Measurements from ENCODE around the gene FXR1.
"Not testable (repeated sequence)": the region's sequence is repeated elsewhere in the genome, so short reads cannot be mapped to it uniquely, and the experiment has no call there.

Gene FXR1

GRCh38 chr3:180940826-180941225 lies 28.4 kb downstream of the FXR1 start:
- no peak for DNase-seq

GRCh38 chr3:180947761-180948390 lies 35.4 kb downstream of the FXR1 start:
- no peak for DNase-seq

GRCh38 chr3:180959691-180960090 lies 47.2 kb downstream of the FXR1 start:
- DNase-seq, result no peak

GRCh38 chr3:180961087-180961486 lies 48.6 kb downstream of the FXR1 start:
- DNase-seq, result no peak

GRCh38 chr3:180961552-180961951 lies 49.1 kb downstream of the FXR1 start:
- no peak for DNase-seq

GRCh38 chr3:180962530-180962929 lies 50.1 kb downstream of the FXR1 start:
- no peak for DNase-seq

- no peak for DNase-seq
Measured at GRCh38 chr3:180970931-180971330, 58.5 kb downstream of the FXR1 start.

- DNase-seq, result no peak
Measured at GRCh38 chr3:180973543-180973942, 61.1 kb downstream of the FXR1 start.

- no peak for DNase-seq
Measured at GRCh38 chr3:180974286-180974685, 61.8 kb downstream of the FXR1 start.

GRCh38 chr3:180977498-180977897 lies 65.0 kb downstream of the FXR1 start:
- DNase-seq, result no peak

- no peak for DNase-seq
Measured at GRCh38 chr3:180979961-180980360, 67.5 kb downstream of the FXR1 start.

- DNase-seq, result no peak
Measured at GRCh38 chr3:180980611-180981010, 68.1 kb downstream of the FXR1 start.

GRCh38 chr3:180981912-180982311 lies 69.4 kb downstream of the FXR1 start:
- DNase-seq, result no peak

GRCh38 chr3:180983136-180983535 lies 70.7 kb downstream of the FXR1 start:
- no peak for DNase-seq

- DNase-seq, result not testable (repeated sequence)
Measured at GRCh38 chr3:180986366-180986765, 73.9 kb downstream of the FXR1 start.

GRCh38 chr3:180987344-180987743 lies 74.9 kb downstream of the FXR1 start:
- no peak for DNase-seq

GRCh38 chr3:180989291-180990163 lies 77.1 kb downstream of the FXR1 start, which contains the start of gene DNAJC19:
Gene DNAJC19 (minus strand): TSS chr3:180989736. CDS start chr3:180989602, 134 bp downstream.
- DNase-seq, result peak; percentile 80 to 93 (median 91)

GRCh38 chr3:180990505-180990904 lies 78.0 kb downstream of the FXR1 start:
- no peak for DNase-seq

- DNase-seq, result no peak
Measured at GRCh38 chr3:180996415-180996932, 84.0 kb downstream of the FXR1 start.

- DNase-seq, result not testable (repeated sequence)
Measured at GRCh38 chr3:181002331-181002730, 89.9 kb downstream of the FXR1 start.

GRCh38 chr3:181003469-181003868 lies 91.0 kb downstream of the FXR1 start:
- not testable (repeated sequence) for DNase-seq

- DNase-seq, result no peak
Measured at GRCh38 chr3:181006541-181006940, 94.1 kb downstream of the FXR1 start.

- no peak for DNase-seq
Measured at GRCh38 chr3:181007262-181007661, 94.8 kb downstream of the FXR1 start.

GRCh38 chr3:181008796-181009195 lies 96.3 kb downstream of the FXR1 start:
- no peak for DNase-seq

Data from stimulated activated naive CD4-positive, alpha-beta T cell (primary cell).